GM06990 (cell line): ENCODE results near the gene ZBTB3.
A peak's percentile ranks its signal among the peaks of the same experiment; 100 is the strongest.

Experiments
- DNase-seq: peaks from one replicate; pipeline ENCODE4 v3.0.0-alpha.2; 2011; ENCODE audit not compliant: insufficient read length; ENCODE audit errors: extremely low read depth
- H3K27me3 ChIP-seq: replicated peaks from 2 replicates; pipeline ENCODE4 v1.6.0; 2011; ENCODE audit warnings: low read length; ENCODE audit not compliant: control insufficient read depth, insufficient read depth
- H3K36me3 ChIP-seq: 2 replicates; pipeline ENCODE4 v1.5.1; 2011; ENCODE audit warnings: low read length; ENCODE audit not compliant: control insufficient read depth, insufficient read depth
- H3K4me3 ChIP-seq: replicated peaks from 2 replicates; pipeline ENCODE4 v1.5.1; 2011; ENCODE audit warnings: low read depth, mild to moderate bottlenecking, control low read depth, low read length
- CTCF ChIP-seq: IDR thresholded peaks from 2 replicates; pipeline ENCODE4 v1.5.1; 2011; ENCODE audit warnings: low read length, control low read depth, mild to moderate bottlenecking, inconsistent platforms; ENCODE audit not compliant: insufficient read depth, poor library complexity, severe bottlenecking

ZBTB3 gene

GRCh38 chr11:62786318-62787004 lies 32.5 kb upstream of the ZBTB3 start:
- TF ChIP-seq CTCF: peak; percentile 100
- H3K4me3 ChIP-seq: peak overlapping the region; percentile 98
- peak; percentile 93 for DNase-seq
- H3K36me3 ChIP-seq: peaks cover 11% of the 10 kb centered on the region
- H3K27me3 ChIP-seq: no peaks in the 10 kb centered on the region

- no peaks in the 10 kb centered on the region for H3K27me3 ChIP-seq
- DNase-seq: no peak
Measured at GRCh38 chr11:62782753-62783152, 28.8 kb upstream of the ZBTB3 start.

GRCh38 chr11:62778441-62778840 lies 24.5 kb upstream of the ZBTB3 start:
- Histone ChIP-seq H3K27me3 (no peaks in the 10 kb centered on the region), H3K36me3 (peaks cover 17% of the 10 kb centered on the region), H3K4me3 (no peak overlapping the region)
- DNase-seq: no peak
- TF ChIP-seq CTCF: no peak

More at GRCh38 chr11:62782753-62783152, 28.8 kb upstream of the ZBTB3 start:
- TF ChIP-seq CTCF: no peak
- no peak overlapping the region for H3K4me3 ChIP-seq
- peaks cover 12% of the 10 kb centered on the region for H3K36me3 ChIP-seq

GRCh38 chr11:62777389-62777788 lies 23.4 kb upstream of the ZBTB3 start:
- no peaks in the 10 kb centered on the region for H3K27me3 ChIP-seq
- no peak for DNase-seq
- TF ChIP-seq CTCF: no peak
- peaks cover 17% of the 10 kb centered on the region for H3K36me3 ChIP-seq
- no peak overlapping the region for H3K4me3 ChIP-seq

GRCh38 chr11:62775646-62776045 lies 21.7 kb upstream of the ZBTB3 start:
- Histone ChIP-seq H3K36me3 (peaks cover 12% of the 10 kb centered on the region), H3K4me3 (no peak overlapping the region)

More at GRCh38 chr11:62775646-62776045, 21.7 kb upstream of the ZBTB3 start:
- DNase-seq: no peak
- no peaks in the 10 kb centered on the region for H3K27me3 ChIP-seq
- TF ChIP-seq CTCF: no peak
